GM12875 (cell line): ENCODE data around the gene NISCH.

Experiments used
- H3K4me3 ChIP-seq: one replicate; pipeline ENCODE4 v1.5.1; 2011; ENCODE audit warnings: low read depth, low read length, control low read depth
- CTCF ChIP-seq: IDR thresholded peaks from 2 replicates; pipeline ENCODE4 v1.5.1; 2011; ENCODE audit warnings: low read depth, mild to moderate bottlenecking, control low read depth, inconsistent platforms, low read length, moderate library complexity, borderline replicate concordance; ENCODE audit not compliant: insufficient read depth

The NISCH gene

GRCh38 chr3:52468336-52468735 is 12.9 kb downstream of the NISCH start:
- H3K4me3 ChIP-seq: no peak overlapping the region
- no peak for TF ChIP-seq CTCF

GRCh38 chr3:52469001-52469400 is 13.6 kb downstream of the NISCH start:
- TF ChIP-seq CTCF: no peak
- no peak overlapping the region for H3K4me3 ChIP-seq

DNA sequence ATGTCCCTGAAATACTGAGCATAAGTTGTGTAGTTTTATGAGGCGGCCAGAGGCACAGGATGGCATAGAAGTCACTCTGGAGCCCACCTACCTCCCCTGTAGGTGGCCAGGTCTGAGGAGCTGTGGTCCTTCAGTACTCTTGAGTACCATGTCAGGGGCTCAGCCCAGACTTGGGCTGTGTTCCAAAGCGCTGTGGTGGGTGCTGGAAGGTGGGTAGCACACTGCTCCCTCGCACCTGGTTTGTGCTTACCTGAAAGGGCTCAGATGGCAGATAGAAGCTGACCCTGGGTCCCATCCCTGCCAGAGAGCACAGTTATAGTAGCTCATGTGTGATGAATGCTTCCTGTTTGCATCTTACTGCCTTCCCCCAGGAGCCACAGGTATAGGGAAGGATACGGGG is 15.5 kb downstream of the NISCH start:
- TF ChIP-seq CTCF: no peak
- H3K4me3 ChIP-seq: no peak overlapping the region

DNA sequence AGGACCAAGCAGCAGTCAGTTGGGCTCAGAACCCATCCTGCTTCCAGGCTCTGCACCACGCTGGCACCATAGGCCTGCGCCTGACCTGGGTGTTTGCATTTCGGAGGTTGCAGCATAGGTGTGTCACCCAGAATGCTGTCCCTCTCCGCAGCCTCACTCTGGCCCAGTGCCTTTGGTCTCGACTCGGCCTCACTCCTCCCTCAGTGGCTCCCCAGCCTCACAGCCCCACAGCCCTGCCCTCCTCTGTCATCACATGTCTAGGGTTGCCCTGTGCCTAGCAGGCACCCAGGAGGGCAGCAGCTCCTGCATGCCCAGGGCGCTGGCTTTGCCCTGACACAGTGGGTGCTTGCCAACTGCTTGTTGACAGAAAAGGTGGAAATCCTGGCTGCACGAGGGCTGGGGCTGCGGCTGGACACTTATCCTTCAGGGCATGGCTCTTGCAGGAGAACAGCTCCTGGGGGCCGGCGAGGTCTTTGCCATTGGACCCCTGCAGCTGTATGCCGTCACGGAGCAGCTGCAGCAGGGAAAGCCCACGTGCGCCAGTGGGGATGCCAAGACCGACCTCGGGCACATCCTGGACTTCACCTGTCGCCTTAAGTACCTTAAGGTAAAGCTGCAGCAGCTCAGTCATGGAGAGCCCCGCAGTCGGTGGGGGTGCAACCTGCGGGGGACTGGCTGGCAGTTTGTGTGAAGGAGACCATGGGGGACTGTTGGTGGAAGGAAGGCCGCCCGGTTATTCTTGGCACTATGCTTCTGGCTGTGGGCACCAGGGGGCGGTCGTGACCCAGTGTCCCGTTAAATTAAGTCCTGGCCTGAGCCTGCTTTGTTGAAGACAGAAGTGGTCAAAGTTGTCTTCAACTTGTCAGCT is 16.2 kb downstream of the NISCH start:
- H3K4me3 ChIP-seq: no peak overlapping the region
- TF ChIP-seq CTCF: peak; percentile 81

GRCh38 chr3:52472239-52473000 is 17.0 kb downstream of the NISCH start:
- no peak overlapping the region for H3K4me3 ChIP-seq
- no peak for TF ChIP-seq CTCF

GRCh38 chr3:52473026-52473425 is 17.6 kb downstream of the NISCH start:
- TF ChIP-seq CTCF: no peak
- no peak overlapping the region for H3K4me3 ChIP-seq

DNA sequence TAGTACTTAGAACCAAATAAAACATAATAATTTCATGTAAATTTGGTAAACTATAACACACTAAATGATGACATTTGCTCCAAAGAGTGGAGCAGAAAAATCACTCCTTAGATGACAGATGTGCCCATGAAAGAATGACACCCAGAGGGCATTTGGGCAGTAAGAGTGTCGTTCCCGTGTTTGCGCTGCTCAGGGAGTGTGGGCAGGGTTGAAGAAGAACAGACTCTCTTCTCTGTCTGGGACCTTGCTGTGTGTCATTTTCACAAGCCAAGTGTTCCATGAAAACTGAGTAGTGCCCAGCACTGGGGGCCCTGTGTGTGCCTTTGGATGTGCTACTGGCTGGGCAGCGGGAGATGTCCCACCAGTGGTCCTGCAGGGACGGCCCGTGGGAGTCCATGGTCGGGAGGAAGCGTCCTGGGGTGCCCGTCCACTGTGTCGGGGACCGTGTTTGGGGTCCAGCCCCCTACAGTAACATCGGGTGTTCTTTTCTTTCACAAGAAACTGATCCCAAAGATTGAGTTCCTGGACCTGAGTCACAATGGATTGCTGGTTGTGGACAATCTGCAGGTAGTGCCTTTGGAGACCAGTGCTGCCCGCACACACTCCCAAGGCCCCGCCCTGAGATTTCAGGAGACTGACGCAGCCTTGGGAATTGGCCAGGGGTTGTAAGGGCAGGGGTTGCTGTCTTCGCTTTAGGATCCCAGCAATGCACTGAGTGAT is 21.8 kb downstream of the NISCH start:
- no peak overlapping the region for H3K4me3 ChIP-seq
- no peak for TF ChIP-seq CTCF
